Activated CD8-positive, alpha-beta memory T cell treated with anti-CD3 and anti-CD28 coated beads, Interleukin-2, amount 50 U/mL, for 24 hours (primary cell): ENCODE results near the gene RABL2B.

ENCODE experiments used
- DNase-seq: peaks from one replicate; pipeline ENCODE4 v3.0.0-alpha.2; 2020; ENCODE audit errors: extremely low read depth

Gene RABL2B

DNA sequence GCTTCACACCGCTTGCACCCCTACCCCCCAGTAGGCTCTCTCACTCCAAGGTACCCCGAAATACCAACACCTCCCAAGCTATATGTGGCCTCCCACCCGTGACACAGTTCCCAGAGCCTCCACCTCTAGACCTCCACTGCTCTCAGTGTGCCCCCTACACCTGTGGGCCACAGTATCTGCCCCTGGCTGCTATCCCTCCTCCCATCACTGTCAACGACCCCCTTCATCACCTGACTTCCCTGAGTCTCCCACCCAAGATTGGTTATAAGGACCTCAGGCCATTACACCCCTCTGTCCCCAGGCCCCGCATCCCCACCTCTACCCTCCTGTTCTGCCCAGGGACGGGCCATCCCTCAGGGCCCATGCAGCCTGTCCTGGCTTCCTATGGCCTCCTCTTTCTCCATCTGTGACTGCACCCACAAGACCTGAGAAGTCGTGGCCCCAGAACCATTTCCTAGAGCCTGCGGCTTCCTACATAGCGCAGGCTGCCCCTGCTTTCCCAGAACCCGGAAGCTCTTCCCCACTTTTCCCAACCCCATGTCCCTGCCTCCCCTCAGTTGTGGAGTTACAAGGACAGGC, 44.7 kb downstream of the RABL2B start:
- no peak for DNase-seq

DNA sequence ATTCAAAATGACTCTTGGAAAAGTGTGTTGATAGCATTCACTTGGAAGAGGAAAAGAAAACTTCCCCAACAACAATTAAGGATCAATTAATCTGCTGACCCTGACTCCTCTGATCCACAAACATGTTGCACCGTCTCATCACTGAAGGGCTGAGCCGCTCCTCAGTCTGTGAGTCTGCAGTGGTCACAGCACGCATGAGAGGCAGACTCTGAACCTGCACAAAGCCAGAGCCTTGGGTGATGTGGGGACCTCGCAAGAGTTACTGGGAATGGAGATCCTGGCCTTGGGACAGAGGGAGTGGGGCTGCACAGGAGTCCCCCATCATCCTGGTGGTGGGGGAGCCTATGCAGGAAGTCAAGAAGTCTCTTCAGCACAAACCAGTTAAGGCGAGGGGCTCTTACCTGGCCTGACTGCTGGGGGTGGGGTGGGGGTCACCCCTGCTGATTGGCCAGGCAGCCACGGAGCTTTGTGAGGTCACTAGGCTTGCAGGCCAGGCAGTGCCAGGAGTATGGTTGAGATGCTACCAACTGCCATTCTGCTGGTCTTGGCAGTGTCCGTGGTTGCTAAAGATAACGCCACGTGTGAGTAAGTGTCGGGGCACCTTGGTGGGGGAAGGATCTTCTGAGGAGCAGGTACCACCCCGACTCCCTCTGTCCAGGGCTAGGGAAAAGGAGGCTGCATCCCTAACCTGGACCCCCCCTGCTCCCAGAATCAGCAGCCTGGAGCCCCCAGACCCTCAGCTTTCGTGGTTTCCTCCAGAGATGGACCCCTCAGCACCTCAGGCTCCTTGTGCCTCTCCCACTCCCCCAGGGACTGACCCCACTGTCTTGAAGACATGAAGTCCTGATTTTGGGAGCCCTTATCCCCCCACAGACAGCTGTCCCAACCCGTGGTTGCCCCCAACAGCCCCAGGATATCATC, 45.4 kb downstream of the RABL2B start, which contains the start of gene ACR:
Gene ACR (plus strand): TSS at position 477 of the 921 bp plus-strand sequence. CDS start 32 bp downstream, at position 509.
- DNase-seq, result no peak

- no peak for DNase-seq
Measured at GRCh38 chr22:50735739-50736030, 47.8 kb downstream of the RABL2B start.

DNA sequence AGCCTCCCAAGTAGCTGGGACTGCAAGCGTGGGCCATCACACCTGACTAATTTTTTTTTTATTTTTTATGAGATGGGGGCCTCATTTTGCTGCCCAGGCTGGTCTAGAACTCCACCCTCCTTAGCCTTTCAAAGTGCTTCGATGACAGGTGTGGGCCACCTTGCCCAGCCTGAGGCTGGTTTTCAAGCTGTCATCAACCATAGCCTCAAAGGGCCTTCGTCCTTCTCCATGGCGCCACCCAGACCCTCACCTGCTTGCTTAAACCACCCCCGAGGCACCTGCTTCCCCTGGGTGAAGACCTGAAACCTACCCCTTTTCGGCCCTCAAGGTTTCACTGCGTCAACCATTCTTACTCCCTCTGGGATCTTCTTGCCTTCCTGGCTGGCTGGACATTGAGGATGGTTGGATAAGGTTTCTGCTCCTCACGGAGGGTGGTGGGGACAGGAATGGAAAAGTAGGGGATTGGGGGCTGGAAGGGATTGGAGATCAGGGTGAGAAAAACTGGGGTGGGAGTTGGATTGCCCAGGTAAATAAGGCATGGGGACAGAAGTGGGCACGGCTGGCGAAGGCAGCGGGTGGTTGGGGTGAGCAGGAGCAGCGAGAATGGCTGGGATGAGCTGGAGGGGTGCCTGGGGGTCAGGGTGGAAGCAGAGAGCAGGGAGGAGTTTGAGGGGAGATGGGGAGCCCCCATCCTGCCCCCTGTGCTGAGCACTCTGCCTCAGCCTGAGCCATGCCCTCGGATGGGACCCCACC, 48.3 kb downstream of the RABL2B start:
- DNase-seq, result no peak

DNA sequence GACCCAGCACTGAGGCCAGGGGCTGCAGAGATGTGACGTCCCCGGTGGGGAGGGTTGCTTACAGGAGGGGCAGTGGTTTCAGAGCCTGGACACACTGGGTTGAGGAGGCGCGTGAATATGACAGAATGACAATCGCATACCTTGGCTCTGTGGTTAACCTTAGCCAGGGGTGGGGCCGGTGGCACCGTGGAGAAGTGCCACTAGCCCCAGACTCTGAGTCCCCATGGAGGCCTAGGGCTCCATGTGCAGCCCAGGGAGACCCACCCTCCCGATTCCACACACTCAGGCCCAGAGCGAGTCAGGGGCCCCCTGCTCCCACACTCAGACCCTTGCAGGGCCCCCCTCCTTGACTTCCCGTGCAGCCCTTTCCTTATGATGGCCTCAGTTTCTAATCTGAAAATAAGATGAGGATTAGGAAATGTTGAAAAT, 49.1 kb downstream of the RABL2B start:
- no peak for DNase-seq

GRCh38 chr22:50733521-50734342, 49.7 kb downstream of the RABL2B start:
- DNase-seq, result no peak

- no peak for DNase-seq
Measured at GRCh38 chr22:50732681-50733080, 50.8 kb downstream of the RABL2B start.

GRCh38 chr22:50731811-50732624, 51.4 kb downstream of the RABL2B start:
- DNase-seq, result peak; percentile 7

DNA sequence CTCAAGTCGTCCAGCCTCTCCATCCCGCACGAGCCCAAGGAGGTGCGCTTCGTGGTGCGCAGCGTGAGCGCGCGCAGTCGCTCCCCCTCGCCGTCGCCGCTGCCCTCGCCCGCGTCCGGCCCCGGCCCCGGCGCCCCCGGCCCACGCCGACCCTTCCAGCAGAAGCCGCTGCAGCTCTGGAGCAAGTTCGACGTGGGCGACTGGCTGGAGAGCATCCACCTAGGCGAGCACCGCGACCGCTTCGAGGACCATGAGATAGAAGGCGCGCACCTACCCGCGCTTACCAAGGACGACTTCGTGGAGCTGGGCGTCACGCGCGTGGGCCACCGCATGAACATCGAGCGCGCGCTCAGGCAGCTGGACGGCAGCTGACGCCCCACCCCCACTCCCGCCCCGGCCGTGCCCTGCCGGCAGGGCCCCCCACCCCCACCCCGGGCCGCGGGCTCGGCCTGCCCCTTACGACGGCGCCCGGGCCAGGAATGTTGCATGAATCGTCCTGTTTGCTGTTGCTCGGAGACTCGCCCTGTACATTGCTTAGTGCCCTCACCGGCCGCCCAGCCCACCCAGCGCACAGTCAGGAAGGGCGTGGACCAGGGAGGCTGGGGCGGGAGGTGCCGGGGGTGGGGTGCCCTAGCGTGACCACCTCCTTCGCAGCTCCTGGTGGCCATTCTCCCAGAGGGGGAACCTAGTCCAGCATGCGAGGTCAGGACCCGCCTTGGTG, 52.3 kb downstream of the RABL2B start:
- no peak for DNase-seq

- DNase-seq, result no peak
Measured at GRCh38 chr22:50730013-50730891, 53.2 kb downstream of the RABL2B start.

- no peak for DNase-seq
Measured at GRCh38 chr22:50729391-50730012, 53.9 kb downstream of the RABL2B start.

GRCh38 chr22:50728523-50728931, 54.9 kb downstream of the RABL2B start:
- no peak for DNase-seq

DNA sequence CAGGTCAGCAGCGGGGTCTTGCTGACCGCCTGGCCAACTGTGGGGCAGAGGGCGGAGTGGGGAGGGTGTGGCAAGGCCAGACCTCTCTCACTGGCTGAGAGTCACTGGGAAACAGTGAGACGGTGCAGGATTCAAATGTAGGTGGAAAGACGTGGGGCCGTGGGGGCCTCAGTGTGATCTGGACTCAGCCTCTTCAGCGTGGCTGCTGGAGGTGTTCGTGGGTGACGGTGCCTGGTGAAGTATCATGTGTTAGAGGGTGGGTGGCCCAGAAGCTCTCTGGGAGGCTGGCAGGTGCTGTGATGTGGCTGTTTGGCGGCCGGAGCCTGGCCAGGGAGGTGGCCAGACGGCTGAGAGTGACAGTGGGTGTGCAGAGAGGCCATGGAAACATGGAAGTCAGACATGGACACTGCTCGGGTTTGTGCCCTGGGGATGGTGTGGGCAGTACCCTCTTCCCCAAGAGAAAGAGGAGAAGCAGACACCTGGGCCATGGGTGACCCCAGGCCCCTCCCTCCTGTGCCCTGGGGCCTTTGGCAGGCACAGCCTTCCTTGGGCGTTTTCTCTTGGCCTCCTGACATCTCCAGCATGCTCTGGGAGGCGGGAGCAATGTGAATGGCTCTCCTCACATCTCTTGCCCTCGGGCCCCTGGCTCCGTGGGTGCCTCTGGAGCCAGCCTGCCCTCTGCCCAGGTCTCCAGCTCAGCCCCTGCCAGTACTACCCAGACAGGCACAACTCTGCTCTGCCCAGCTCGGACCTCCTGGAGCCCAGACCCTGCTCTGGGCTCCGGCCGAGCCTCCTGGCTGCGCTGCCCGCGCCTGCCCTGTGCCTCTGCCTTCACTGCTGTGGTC, 55.5 kb downstream of the RABL2B start:
- DNase-seq, result no peak

- DNase-seq, result no peak
Measured at GRCh38 chr22:50726643-50727340, 56.6 kb downstream of the RABL2B start.

GRCh38 chr22:50725597-50725996, 57.8 kb downstream of the RABL2B start:
- DNase-seq, result no peak

DNA sequence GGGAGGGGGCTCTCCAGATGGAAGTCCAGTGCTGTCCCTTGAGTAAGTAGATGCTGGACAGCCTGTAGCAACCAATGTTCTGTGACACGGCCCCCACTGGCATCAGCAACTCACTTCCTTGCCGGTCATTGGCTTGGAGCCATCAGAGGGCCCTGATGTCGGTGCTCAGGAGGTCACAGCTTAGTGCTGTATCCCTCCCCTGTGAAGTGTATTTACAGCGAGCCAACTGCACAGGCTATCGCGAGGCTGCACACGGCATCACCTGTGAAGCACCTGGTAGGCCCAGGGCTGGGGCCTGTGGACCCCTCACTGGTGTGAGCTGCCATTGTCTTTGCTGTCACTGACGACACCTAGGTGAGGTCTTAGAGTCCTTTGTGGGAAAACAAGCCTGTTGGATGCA, 58.8 kb downstream of the RABL2B start:
- DNase-seq, result no peak

- no peak for DNase-seq
Measured at GRCh38 chr22:50723991-50724390, 59.4 kb downstream of the RABL2B start.
